SW 1271 (cell line): ENCODE results near the gene IRF2BPL.

Experiments
- DNase-seq, 2 experiments: peaks; one replicate each; lab custom pipeline; 2025; lab: John Stamatoyannopoulos, UW

IRF2BPL gene

GRCh38 chr14:77053046-77053841, 24.7 kb upstream of the IRF2BPL start:
- DNase-seq: peak in 1 of 2 experiments; percentile 10

- DNase-seq: no peak
Measured at GRCh38 chr14:77052281-77053044, 24.0 kb upstream of the IRF2BPL start.

GRCh38 chr14:77051116-77051515, 22.6 kb upstream of the IRF2BPL start:
- no peak for DNase-seq

GRCh38 chr14:77046721-77047120, 18.2 kb upstream of the IRF2BPL start:
- no peak for DNase-seq

- peak in 1 of 2 experiments; percentile 20 for DNase-seq
Measured at GRCh38 chr14:77045238-77046162, 17.0 kb upstream of the IRF2BPL start.

GRCh38 chr14:77044783-77045237, 16.3 kb upstream of the IRF2BPL start:
- no peak for DNase-seq

- no peak for DNase-seq
Measured at GRCh38 chr14:77043984-77044485, 15.5 kb upstream of the IRF2BPL start.

GRCh38 chr14:77043177-77043983, 14.9 kb upstream of the IRF2BPL start:
- peak in 1 of 2 experiments; percentile 36 for DNase-seq

- no peak for DNase-seq
Measured at GRCh38 chr14:77041881-77042545, 13.5 kb upstream of the IRF2BPL start.

- no peak for DNase-seq
Measured at GRCh38 chr14:77040741-77041653, 12.5 kb upstream of the IRF2BPL start.

GRCh38 chr14:77040059-77040740, 11.7 kb upstream of the IRF2BPL start:
- peak; percentile 49 to 94 for DNase-seq

GRCh38 chr14:77039285-77040058, 11.0 kb upstream of the IRF2BPL start:
- no peak for DNase-seq

- DNase-seq: no peak
Measured at GRCh38 chr14:77037938-77038568, 9.5 kb upstream of the IRF2BPL start.

GRCh38 chr14:77037215-77037937, 8.9 kb upstream of the IRF2BPL start:
- no peak for DNase-seq

- DNase-seq: no peak
Measured at GRCh38 chr14:77036484-77037214, 8.1 kb upstream of the IRF2BPL start.

- no peak for DNase-seq
Measured at GRCh38 chr14:77035267-77035666, 6.8 kb upstream of the IRF2BPL start.
